Astrocyte of the hippocampus (primary cell): Measurements from ENCODE around the gene DDX5.
"Not testable (repeated sequence)": the region's sequence is repeated elsewhere in the genome, so short reads cannot be mapped to it uniquely, and the experiment has no call there.

Experiments used
- DNase-seq: peaks from one replicate; pipeline ENCODE4 v3.0.0; 2011; ENCODE audit warnings: low read depth, low spot score

Gene DDX5

DNA sequence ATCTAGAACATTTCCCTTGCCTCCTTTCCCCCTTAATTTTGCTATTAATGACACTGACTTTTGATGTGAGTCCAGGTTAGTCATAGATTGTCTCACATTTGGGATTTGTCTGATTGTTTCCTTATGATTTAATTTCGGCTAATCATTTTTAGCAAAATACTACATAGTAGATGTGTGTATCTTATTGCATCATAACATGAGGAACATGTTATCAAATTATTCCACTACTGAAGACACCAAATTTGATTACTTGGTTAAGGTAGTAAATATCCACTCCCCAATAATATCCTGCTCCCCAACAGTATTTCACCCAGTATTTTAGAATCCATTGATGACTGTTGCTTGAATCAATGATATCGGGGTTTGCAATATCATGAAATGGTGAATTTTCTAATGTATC lies 12.0 kb downstream of the DDX5 start:
- DNase-seq: no peak

DNA sequence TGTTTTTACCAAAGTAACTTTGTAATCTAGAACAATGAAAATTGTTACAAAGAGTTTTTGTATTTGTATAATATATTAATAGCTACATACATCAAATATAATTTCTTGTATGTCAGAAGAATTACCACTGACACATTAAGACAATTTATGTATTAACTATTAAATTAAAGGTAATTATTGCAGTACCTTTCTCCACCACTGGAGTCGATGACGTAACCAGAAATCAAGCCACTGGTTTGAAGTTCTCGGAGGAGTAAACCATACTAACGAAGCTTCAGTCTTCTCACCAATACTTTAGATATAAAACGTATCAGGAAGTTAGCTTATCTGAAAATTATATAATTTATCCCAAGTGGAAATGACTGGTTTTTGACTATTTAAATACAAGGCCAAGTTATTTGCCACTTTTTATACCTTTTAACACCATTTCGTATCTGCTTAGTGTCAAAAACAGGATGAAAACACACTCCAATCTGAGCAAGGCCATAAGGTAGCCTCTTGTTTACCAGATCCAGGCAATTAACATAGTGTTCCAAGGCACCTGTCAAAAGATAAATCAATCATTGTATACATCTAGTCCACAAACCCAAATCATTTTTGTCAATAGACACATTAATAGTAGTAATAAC lies 13.5 kb downstream of the DDX5 start:
- no peak for DNase-seq

DNA sequence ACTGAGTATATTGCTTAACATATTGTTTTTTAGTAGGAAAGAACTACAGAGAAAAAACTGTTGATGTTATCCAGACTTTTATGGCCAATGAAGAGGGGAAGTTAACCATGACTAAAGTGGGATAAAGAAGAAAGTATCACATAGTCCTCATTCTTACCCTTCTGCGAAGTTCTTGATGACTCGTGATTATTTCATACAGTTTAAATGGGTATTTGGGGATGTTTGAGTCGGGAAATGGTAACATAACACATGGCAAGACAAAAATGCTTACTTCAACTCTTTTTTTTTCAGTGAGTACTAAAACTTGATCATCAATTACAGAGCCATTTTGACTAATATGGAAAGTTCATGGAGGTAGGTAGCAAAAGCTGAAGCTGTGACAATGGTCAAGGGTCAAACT lies 14.1 kb downstream of the DDX5 start:
- DNase-seq: no peak

DNA sequence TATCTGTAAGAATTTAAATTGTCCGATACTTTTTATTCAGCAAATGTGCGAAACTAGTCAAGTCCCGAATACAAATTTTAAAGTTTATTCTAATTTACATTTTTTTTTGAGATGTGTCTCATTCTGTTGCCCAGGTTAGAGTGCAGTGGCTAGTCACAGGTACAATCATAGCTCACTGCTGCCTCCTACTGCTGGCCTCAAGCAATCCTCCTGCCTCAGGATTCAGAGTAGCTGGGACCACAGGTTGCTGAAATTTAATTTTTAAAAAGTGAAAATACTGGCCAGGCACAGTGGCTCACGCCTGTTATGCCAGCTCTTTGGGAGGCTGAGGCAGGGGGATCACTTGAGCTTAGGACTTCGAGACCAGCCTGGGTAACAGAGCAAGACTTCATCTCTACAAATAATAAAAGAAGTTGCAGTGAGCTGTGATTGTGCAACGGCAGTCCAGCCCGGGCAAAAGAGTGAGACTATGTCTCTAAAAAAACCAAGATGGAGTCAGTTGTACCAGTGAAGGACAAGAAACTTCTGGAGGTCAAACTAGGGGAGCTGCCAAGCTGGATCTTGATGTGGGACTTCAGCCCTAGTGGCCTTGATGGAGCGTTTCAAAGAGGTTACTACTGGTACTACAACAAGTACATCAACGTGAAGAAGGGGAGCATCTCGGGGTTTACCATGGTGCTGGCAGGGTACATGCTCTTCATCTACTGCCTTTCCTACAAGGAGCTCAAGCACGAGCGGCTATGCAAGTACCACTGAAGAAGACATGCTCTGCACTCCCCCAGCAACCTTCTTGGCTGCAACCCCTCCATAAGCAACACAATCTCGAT lies 14.8 kb downstream of the DDX5 start:
- peak; percentile 54 for DNase-seq

DNA sequence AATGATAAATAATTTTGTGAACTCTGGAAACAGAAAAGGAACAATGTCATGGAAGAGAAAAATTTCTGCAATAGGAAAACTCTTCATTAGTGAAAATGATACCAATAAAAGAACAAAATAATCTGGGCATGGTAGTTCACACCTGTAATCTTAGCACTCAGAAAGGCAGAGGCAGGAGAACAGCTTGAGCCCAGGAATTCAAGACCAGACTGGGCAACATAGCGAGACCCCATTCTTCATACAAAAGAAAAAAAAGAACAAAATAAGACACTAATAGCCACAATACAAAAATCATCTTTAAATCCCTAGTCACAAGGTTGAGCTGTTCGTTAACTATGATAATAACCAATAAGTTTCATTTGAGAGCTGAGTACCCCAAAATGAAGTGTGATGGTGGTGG lies 17.8 kb downstream of the DDX5 start:
- no peak for DNase-seq

DNA sequence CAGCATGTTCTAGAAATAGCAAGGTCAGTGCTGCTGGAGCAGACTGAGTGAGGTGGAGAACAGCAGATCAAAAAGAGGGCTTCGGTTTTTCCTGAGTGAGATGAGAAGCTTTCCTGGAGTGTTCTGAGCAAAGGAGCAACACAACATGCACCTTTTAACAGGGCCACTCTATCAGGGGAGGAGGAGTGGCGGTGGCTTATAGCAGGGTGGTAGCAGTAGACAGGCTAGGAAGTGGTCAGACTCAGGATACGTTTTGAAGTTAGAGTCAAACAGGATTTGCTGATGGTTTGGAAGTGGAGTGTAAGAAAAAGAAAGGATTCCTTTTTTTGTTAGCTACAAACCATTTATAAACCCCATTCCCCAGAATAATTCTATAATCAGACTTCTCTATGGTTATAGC lies 21.7 kb downstream of the DDX5 start:
- no peak for DNase-seq

DNA sequence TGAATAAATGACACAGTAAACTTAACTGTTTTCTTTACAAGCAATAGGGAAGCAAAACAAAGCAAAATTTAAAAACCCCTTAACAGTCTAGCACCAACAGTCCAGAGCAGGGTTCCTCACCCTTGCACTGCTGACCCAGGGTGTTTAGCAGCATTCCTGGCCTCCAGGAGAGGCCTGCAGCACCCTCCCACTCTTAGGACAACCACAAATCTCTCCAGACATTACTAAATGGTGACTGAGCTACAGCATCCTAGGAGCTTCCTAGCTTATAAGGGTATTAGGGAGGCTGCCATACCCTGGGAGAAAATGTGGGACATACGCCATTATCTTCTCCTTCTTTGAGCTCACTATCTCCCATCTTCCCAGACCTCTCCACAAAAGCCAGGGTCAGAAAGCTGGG lies 25.1 kb downstream of the DDX5 start:
- DNase-seq: peak; percentile 2

DNA sequence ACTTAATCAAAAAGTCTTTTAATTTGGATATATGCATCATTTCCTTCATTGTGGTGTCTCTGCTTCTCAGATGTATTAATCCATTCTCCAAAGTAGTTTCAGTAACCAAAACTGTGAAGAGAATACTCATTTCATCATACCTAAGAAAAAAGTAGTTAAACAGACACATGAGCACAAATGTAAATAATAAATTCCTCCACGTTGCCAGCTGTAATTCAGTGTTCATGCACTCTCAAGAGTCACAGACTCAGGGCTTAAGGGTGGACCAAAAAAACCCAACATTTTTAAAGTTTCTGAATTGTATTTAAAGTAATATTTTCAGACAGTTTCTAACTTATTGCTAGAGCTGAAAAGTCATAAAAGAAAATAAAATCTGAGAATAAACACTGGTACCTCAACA lies 28.2 kb downstream of the DDX5 start:
- no peak for DNase-seq

DNA sequence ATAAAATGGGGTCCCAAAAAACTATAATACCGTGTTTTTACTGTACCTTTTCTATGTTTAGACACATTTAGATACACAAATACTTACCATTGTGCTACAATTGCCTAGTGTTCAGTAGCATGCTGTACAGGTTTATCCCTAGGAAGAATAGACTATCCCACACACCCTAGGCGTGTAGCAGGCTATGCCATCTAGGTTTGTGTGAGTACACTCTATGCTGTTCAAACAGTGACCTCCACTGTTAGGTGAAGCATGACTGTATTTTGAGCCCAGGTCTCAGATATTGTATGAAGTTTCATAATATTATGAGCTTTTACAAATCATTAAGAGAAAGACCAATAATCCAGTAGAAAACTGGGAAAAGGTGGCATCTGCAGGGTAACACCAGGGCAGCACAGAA lies 33.5 kb downstream of the DDX5 start:
- DNase-seq: no peak

DNA sequence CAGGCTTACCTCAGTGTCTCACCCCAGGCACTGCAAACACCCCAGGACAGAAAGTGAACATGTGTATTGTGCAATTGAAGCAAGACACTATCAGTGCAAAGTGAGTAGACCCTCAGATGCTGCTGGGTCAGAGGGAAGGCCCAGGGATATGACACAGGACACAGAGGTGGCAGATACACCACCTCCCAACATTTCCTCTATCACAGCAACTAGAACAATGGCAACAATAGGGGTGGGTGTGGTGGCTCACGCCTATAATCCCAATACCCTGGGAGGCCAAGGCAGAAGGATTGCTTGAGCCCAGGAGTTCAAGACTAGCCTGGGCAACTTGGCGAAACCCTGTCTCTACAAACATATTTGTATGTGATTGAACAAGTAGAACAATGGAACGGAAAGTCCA lies 34.6 kb downstream of the DDX5 start:
- DNase-seq: no peak

DNA sequence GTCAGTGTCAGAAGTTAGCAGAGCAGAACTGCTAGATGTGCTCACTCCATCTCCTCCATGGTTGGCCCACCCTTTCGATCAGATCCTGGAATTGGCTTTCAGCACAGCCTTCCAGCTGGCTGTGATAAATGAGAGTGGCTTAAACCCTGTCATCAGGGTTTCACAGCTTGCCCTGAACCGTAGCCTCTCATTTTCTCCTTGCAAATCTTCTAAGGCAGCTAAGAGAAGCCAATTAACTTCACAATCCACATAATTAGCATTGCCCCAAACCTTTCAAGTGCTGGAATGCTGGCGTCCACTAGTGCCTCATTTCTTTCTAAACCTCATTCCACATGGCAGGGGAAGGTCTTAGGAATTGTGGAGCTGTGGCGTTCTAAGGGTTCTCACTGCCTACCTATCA lies 35.5 kb downstream of the DDX5 start:
- DNase-seq: peak; percentile 56

DNA sequence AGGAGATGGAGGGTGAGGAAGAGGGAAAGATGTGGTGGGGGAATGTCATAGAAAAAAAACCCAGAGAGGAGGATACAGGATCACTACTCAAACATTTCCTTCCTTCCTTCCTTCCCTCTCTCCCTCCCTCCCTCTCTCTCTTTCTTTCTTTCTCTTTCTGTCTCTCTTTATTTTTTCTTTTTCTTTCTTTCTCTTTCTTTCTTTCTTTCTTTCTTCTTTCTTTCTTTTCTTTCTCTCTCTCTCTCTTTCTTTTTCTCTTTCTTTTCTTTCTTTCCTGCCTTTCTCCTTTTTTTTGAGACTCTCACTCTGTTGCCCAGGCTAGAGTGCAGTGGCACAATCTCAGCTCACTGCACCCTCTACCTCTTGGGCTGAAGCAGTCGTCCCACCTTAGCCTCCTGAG lies 39.3 kb downstream of the DDX5 start:
- not testable (repeated sequence) for DNase-seq

DNA sequence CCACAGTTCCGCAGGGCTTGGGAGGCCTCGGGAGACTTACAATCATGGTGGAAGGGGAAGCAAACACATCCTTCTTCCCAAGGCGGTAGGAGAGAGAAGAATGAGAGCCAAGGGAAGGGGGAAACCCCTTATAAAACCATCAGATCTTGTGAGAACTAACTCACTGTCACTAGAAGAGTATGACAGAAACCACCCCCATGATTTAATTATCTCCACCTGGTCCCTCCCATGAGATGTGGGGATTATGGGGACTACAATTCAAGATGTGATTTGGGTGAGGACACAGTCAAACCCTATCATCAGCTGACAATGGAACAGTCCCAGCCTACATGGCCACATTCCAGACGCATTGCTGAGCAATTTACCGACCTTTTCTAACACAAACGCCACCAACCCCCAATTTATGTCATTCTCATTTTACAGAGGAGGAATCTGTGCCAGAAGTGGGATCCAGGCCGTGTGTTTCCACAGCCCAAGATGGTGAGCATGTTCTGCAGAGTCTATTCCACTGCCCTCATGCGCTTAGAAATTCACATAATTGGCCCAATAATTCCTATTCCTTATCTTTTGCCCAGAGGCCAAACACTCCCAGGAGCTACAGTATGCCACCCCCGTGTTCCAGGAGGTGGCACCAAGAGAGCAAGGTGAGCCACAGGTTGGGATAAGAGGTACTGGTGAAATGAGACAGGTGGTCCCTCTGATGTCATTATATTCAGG lies 39.9 kb downstream of the DDX5 start:
- DNase-seq: no peak

DNA sequence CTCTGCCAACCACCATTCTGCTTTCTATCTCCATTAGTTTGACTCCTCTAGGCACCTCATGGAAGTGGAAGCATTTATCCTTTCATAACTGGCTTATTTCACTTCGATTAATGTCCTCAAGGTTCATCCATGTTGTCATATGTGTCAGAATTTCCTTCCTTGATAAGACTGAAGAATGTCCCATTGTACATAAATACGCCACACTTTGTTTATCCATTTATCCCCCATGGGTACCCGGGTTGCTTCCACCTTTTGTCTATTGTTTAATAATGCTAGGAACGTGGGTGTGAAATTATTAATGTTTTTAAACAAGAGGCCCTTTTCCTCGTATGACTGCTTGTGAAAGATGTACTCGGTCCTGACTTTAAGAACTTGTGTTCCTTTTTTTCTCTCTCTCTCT lies 44.3 kb downstream of the DDX5 start:
- no peak for DNase-seq

DNA sequence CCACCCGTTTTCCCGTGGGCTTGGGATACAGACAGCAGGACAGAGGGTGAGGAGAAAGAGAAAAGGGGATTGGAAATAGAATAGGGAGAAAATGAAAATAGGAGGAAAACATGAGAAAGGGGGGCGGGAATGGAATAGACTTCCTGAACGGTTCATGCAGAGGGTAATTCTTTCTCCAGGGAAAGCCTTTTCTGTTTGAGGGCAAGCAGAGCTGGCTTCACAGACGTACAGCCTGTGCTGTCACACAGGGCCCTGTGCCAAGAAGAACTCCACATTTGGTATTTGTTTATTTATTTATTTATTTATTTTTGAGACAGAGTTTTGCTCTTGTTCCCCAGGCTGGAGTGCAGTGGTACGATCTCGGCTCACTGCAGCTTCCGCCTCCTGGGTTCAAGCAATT lies 45.1 kb downstream of the DDX5 start:
- DNase-seq: peak; percentile 34

DNA sequence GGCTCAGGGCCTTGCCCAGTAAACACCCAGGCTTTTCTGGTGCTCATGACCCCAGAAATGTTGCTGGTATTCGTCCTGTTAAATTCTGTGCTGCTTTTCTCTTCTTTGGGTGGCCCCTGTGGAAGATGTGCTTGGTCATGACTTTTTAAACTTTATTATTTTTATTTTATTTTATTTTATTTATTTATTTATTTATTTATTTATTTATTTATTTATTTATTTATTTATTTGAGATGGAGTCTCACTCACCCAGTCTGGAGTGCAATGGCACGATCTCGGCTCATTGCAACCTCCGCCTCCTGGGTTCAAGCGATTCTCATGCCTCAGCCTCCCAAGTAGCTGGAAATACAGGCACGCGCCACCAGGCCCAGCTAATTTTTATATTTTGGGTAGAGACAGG lies 46.3 kb downstream of the DDX5 start:
- DNase-seq: not testable (repeated sequence)

DNA sequence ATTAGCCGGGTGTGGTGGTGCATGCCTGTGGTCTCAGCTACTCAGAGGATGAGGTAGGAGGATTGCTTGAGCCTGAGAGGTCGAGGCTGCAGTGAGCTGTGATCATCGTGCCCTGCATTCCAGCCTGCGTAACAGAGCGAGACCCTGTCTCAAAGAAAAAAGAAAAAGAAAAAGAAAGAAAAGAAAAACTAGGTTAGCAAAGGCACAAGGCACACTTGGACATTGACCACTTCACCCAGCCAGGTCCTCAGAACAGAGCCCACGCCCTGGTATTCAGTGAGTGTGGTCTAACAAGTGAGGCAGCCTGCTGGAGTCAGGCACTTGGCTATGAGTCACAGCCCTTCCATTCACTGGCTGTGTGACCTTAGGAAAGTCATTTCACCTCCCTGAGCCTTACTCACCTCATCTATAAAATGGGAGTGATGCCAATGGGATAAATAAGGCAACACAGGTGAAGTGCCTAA lies 46.8 kb downstream of the DDX5 start:
- DNase-seq: peak; percentile 77

DNA sequence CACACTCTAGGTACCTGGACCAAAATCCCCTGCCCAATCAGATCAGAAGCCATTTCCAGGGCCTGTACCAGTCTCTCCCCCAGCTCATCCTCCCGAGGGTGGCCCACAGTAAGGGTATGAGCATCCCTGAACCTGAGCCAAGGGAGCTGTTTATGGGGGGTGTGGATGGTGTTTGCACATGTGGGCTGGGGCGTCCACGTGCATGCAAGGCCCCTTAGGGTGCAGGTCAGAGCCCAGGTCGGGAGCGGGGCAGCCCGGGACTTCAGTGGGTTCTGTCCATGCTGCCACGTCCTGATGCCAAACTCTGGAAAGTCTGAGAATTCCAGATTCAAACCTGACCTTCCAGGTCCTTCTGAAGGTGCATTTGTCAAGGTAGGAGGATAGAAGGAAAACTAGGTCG lies 47.3 kb downstream of the DDX5 start:
- no peak for DNase-seq

DNA sequence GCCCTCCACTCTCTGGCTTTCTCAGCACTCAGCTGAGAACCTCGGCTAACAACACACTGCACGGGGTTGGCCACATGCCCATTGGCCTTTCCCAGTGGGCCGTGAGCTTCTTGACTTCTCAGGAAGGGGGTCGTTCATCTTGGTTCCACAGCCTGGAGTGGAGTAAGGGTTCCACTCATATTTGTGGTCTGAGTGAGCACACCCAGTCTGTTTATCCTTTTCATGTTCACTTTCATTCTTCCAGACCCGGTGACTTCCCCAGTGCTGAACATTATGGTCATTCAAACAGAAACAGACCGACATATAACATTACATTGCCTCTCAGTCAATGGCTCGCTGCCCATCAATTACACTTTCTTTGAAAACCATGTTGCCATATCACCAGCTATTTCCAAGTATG lies 48.9 kb downstream of the DDX5 start:
- peak; percentile 80 for DNase-seq

DNA sequence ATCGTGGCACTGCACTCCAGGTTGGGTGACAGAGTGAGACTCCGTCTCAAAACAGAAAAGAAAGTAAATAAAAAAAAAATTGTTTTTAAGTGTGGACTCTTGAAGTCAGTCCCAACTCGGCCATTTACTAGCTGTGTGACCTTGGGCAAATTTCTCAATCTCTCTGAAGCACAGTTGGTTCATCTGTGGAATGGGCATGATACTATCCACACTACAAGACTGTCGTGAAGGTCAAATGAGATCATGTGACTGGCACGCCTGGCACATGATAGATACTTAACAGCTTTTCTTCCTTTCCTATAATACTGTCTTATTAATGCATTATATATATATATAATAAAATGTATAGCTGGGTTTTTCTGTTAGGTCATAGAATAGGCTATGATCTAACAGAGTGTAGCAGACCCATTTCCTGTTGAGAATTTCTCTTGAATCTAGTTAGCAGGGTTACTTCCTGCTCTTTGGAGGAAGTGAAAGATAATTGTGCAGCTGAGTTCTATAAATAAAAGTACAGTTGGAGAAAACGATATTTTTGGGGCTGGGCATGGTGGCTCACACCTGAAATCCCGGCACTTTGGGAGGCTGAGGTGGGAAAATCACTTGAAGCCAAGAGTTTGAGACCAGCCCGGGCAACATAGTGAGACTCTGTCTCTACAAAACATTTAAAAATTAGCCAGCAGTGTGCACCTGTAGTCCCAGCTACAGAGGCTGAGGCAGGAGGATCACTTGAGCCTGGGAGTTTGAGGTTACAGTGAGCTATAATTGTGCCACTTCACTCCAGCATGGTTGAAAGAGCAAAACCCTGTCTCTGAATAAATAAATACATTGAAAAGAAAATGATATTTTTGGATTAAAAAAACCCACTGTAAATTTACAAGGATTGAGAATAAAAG lies 49.9 kb downstream of the DDX5 start:
- DNase-seq: no peak

DNA sequence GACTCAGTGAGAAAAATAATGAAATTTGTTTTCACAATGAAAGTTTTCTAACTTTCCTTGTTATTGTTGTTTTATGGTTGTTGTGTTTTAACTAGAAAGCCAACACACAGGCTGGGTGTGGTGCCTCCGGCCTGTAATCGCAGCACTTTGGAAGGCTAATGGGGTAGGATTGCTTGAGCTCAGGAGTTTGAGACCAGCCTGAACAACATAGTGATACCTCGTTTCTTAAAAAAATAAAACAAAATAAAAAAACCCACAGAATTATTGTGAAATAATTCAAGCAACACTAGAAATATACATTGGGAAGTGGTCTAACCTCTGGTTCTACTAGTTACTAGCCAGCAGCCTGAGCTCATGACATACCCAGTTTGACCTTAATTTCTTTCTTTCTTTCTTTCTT lies 56.5 kb downstream of the DDX5 start:
- DNase-seq: no peak
